HG03064 (cell line): ENCODE results near the gene COL11A2.

Experiments used
- ATAC-seq: cut with Tn5 transposase; IDR thresholded peaks from one replicate; pipeline ENCODE4 v1.9.1; 2021; ENCODE audit warnings: low read depth; ENCODE audit not compliant: unreplicated experiment

Gene COL11A2

GRCh38 chr6:33123732-33124524 is 68.3 kb downstream of the COL11A2 start:
- no peak for ATAC-seq

GRCh38 chr6:33123181-33123580 is 69.1 kb downstream of the COL11A2 start:
- ATAC-seq: no peak

- ATAC-seq: no peak
Measured at GRCh38 chr6:33120001-33120400, 72.3 kb downstream of the COL11A2 start.

GRCh38 chr6:33118525-33119123 is 73.6 kb downstream of the COL11A2 start:
- no peak for ATAC-seq

GRCh38 chr6:33117811-33118277 is 74.4 kb downstream of the COL11A2 start:
- no peak for ATAC-seq

- ATAC-seq: no peak
Measured at GRCh38 chr6:33116841-33117711, 75.2 kb downstream of the COL11A2 start.

- ATAC-seq: no peak
Measured at GRCh38 chr6:33116417-33116816, 75.8 kb downstream of the COL11A2 start.

GRCh38 chr6:33114406-33114805 is 77.9 kb downstream of the COL11A2 start:
- no peak for ATAC-seq

- ATAC-seq: no peak
Measured at GRCh38 chr6:33113755-33114154, 78.5 kb downstream of the COL11A2 start.
